ENCODE results near the gene STPG3. TPM values are rescaled to one million over a fixed set of nuclear protein-coding genes. Genes with fewer than 3 reads are reported as not detected.

Gene STPG3
- total and polyA plus RNA-seq, 2 experiments from 2014 or later, result not detected

DNA sequence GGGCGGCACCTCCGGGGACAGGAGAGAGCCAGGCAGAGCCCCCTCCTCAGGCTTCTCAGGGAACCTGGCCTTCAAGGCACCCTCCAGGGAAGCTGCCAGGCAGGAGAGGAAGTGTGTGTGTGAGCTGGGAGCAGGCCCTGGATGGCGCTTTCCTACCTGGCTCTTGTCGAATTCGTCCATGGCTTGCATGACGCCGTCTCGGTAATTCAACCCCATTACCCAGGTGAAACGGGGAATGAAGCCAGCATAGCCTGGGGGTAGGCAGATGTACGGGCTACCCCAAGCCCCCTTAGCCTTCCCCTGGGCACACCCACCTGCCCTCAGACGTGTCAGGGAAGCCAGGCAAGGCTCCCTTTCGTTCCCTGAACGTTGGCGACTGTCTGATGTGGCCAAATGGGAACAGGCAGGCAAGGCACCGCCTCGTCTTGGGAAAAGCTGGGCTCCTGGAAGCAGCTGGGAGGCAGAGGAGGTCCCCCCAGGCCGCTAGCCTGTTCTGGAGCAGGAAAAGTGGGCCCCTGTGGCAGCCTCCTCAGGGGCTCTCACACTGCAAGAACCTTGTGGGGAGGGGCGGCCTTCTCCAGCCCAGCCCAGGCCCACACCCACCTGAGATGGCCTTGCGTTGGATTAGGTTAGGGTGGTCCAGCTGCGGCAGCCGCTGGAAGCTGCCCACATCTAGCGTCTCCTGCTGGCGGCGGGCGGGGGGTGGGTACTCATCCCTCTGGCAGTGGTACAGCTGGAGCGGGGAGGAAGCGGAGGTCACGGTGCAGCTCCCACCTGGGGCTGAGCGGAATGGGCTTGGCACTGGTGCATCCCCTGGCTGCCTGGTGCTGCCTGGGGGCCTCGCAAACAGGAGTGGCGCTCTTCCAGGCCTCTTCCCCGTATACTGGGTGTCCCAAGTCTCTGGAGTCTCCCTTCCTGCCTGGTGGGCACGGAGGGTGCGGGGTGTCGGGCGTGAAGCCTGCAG, 6.3 kb upstream of the STPG3 start (continued):
- TF ChIP-seq, protein P1, sequence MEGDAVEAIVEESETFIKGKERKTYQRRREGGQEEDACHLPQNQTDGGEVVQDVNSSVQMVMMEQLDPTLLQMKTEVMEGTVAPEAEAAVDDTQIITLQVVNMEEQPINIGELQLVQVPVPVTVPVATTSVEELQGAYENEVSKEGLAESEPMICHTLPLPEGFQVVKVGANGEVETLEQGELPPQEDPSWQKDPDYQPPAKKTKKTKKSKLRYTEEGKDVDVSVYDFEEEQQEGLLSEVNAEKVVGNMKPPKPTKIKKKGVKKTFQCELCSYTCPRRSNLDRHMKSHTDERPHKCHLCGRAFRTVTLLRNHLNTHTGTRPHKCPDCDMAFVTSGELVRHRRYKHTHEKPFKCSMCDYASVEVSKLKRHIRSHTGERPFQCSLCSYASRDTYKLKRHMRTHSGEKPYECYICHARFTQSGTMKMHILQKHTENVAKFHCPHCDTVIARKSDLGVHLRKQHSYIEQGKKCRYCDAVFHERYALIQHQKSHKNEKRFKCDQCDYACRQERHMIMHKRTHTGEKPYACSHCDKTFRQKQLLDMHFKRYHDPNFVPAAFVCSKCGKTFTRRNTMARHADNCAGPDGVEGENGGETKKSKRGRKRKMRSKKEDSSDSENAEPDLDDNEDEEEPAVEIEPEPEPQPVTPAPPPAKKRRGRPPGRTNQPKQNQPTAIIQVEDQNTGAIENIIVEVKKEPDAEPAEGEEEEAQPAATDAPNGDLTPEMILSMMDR (conservative IDR thresholded peaks at IDR 0.05; ENCODE audit: low read depth in 2 of 2), result peak in 1 of 2 experiments; percentile 18; a peak in 2 of 4 replicates
- no peak for TF ChIP-seq EZH2 (IDR thresholded peaks at IDR 0.05; ENCODE audit: low read depth, unreplicated experiment)

DNA sequence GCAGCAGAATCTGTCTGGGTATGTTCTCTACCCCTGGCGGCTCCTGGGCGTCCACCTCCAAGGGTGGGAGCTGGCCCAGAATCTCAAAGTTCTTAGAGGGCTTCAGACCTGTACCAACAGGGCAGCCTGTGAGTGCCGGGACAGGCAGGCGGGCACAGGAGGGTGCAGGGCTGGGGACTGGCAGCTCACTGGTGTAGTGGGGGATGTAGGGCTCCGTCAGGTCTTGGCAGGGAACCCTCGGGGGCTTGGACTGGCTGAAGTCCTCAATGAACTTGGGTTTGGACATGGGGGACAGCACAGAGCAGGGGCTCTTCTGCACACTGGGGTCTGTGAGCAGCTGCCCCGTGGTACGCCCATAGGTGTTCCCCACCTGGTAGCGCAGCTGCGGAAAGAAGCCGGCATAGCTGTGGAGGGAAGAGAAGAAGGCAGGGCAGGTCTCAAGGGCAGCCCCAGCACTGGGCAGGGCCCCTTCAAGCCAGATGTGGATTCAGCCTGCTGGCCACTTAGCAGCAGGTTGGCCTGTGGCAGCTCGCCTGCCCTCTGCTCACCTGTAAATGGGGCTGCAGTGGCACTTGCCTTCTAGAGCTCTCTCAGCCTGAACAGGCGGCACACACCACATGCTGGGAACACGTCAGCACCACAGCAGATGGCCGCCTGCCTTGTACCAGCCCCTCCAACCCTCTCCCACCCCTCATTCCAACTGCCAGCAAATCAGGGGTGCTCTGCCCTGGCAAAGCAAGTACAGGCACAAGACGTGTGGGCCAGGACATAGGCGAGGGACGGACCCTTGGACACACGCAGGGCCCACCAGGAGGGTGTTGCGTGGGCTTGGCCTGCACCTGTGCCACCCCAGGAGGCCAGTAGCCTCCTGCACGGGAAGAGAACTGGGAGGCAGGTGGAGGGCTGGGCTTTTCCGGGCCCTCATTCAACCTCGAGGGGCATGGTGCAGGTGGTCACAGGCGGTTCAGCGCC, 5.3 kb upstream of the STPG3 start:
- Histone ChIP-seq H2AFZ (no peak overlapping the region), H3K4me2 (no peak overlapping the region), H3K36me3 (ENCODE audit: insufficient read depth) (no peaks in the 10 kb centered on the region), H4K20me1 (replicated peaks; ENCODE audit: insufficient read depth) (peaks cover 16% of the 10 kb centered on the region), H3F3A (replicated peaks; ENCODE audit: low read depth) (0 out of 2 replicates have a peak, but pooled peaks cover 26% of the 10 kb centered on the region), H3K27me3 (ENCODE audit: insufficient read depth) (no peaks in the 10 kb centered on the region), H3K4me3 (no peak overlapping the region), H3K9me2 (ENCODE audit: insufficient read depth) (no peaks in the 10 kb centered on the region), H3K79me2 (replicated peaks; ENCODE audit: insufficient read depth) (peaks cover 14% of the 10 kb centered on the region), H3K4me1 (ENCODE audit: insufficient read depth) (peaks cover 15% of the 10 kb centered on the region; the same call in 1 of the 2 replicates), H3K27ac (ENCODE audit: low read depth) (no peak overlapping the region)
- DNase-seq (ENCODE audit: low spot score) (no peak), ATAC-seq (no peak)
- no peak overlapping the region; the same call in 2 of the 3 replicates for H3K4me3 Mint-ChIP-seq
- H3K27me3 Mint-ChIP-seq (ENCODE audit: insufficient read depth, low read depth, poor library complexity), result peaks cover 28% of the 10 kb centered on the region
- peaks cover 29% of the 10 kb centered on the region for H3K4me1 Mint-ChIP-seq
- H3K27ac Mint-ChIP-seq, result no peak overlapping the region; the same call in 1 of the 2 replicates
- peaks cover 28% of the 10 kb centered on the region for H3K36me3 Mint-ChIP-seq (ENCODE audit: low read depth)
- H3K9me3 Mint-ChIP-seq, result no peaks in the 10 kb centered on the region
- TF ChIP-seq, protein P2, sequence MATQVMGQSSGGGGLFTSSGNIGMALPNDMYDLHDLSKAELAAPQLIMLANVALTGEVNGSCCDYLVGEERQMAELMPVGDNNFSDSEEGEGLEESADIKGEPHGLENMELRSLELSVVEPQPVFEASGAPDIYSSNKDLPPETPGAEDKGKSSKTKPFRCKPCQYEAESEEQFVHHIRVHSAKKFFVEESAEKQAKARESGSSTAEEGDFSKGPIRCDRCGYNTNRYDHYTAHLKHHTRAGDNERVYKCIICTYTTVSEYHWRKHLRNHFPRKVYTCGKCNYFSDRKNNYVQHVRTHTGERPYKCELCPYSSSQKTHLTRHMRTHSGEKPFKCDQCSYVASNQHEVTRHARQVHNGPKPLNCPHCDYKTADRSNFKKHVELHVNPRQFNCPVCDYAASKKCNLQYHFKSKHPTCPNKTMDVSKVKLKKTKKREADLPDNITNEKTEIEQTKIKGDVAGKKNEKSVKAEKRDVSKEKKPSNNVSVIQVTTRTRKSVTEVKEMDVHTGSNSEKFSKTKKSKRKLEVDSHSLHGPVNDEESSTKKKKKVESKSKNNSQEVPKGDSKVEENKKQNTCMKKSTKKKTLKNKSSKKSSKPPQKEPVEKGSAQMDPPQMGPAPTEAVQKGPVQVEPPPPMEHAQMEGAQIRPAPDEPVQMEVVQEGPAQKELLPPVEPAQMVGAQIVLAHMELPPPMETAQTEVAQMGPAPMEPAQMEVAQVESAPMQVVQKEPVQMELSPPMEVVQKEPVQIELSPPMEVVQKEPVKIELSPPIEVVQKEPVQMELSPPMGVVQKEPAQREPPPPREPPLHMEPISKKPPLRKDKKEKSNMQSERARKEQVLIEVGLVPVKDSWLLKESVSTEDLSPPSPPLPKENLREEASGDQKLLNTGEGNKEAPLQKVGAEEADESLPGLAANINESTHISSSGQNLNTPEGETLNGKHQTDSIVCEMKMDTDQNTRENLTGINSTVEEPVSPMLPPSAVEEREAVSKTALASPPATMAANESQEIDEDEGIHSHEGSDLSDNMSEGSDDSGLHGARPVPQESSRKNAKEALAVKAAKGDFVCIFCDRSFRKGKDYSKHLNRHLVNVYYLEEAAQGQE (IDR thresholded peaks at IDR 0.05; ENCODE audit: unreplicated experiment), result no peak
- TF ChIP-seq, protein P3, sequence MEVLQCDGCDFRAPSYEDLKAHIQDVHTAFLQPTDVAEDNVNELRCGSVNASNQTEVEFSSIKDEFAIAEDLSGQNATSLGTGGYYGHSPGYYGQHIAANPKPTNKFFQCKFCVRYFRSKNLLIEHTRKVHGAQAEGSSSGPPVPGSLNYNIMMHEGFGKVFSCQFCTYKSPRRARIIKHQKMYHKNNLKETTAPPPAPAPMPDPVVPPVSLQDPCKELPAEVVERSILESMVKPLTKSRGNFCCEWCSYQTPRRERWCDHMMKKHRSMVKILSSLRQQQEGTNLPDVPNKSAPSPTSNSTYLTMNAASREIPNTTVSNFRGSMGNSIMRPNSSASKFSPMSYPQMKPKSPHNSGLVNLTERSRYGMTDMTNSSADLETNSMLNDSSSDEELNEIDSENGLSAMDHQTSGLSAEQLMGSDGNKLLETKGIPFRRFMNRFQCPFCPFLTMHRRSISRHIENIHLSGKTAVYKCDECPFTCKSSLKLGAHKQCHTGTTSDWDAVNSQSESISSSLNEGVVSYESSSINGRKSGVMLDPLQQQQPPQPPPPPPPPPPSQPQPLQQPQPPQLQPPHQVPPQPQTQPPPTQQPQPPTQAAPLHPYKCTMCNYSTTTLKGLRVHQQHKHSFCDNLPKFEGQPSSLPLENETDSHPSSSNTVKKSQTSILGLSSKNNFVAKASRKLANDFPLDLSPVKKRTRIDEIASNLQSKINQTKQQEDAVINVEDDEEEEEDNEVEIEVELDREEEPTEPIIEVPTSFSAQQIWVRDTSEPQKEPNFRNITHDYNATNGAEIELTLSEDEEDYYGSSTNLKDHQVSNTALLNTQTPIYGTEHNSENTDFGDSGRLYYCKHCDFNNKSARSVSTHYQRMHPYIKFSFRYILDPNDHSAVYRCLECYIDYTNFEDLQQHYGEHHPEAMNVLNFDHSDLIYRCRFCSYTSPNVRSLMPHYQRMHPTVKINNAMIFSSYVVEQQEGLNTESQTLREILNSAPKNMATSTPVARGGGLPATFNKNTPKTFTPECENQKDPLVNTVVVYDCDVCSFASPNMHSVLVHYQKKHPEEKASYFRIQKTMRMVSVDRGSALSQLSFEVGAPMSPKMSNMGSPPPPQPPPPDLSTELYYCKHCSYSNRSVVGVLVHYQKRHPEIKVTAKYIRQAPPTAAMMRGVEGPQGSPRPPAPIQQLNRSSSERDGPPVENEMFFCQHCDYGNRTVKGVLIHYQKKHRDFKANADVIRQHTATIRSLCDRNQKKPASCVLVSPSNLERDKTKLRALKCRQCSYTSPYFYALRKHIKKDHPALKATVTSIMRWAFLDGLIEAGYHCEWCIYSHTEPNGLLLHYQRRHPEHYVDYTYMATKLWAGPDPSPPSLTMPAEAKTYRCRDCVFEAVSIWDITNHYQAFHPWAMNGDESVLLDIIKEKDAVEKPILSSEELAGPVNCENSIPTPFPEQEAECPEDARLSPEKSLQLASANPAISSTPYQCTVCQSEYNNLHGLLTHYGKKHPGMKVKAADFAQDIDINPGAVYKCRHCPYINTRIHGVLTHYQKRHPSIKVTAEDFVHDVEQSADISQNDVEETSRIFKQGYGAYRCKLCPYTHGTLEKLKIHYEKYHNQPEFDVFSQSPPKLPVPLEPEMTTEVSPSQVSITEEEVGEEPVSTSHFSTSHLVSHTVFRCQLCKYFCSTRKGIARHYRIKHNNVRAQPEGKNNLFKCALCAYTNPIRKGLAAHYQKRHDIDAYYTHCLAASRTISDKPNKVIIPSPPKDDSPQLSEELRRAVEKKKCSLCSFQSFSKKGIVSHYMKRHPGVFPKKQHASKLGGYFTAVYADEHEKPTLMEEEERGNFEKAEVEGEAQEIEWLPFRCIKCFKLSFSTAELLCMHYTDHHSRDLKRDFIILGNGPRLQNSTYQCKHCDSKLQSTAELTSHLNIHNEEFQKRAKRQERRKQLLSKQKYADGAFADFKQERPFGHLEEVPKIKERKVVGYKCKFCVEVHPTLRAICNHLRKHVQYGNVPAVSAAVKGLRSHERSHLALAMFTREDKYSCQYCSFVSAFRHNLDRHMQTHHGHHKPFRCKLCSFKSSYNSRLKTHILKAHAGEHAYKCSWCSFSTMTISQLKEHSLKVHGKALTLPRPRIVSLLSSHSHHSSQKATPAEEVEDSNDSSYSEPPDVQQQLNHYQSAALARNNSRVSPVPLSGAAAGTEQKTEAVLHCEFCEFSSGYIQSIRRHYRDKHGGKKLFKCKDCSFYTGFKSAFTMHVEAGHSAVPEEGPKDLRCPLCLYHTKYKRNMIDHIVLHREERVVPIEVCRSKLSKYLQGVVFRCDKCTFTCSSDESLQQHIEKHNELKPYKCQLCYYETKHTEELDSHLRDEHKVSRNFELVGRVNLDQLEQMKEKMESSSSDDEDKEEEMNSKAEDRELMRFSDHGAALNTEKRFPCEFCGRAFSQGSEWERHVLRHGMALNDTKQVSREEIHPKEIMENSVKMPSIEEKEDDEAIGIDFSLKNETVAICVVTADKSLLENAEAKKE (CRISPR knock-in tag; IDR thresholded peaks at IDR 0.05), result no peak
- TF ChIP-seq POLR2AphosphoS5 (IDR thresholded peaks at IDR 0.05; ENCODE audit: low read depth) (no peak), ZNF114 (CRISPR knock-in tag; IDR thresholded peaks at IDR 0.05) (no peak), JUNB (IDR thresholded peaks at IDR 0.05; ENCODE audit: unreplicated experiment) (no peak), EZH2phosphoT487 (IDR thresholded peaks at IDR 0.05; ENCODE audit: unreplicated experiment) (no peak), ZNF331 (CRISPR knock-in tag; IDR thresholded peaks at IDR 0.05; ENCODE audit: low read depth) (no peak), EZH2 (IDR thresholded peaks at IDR 0.05; ENCODE audit: low read depth, unreplicated experiment) (no peak)

All from GM23338 (cell line).